Measurements from ENCODE around the gene UGT1A5. TPM values are rescaled to one million over a fixed set of nuclear protein-coding genes. Genes with fewer than 3 reads are reported as not detected.
"Not testable (repeated sequence)": the region's sequence is repeated elsewhere in the genome, so short reads cannot be mapped to it uniquely, and the experiment has no call there.

UGT1A5 gene
- total RNA-seq, 2 experiments from 2014 or later, result not detected

GRCh38 chr2:233743464-233744259 lies 31.0 kb downstream of the UGT1A5 start:
- CTCF ChIA-PET, result no interaction called here
- POLR2A ChIA-PET, result no interaction called here

GRCh38 chr2:233745073-233745755 lies 32.5 kb downstream of the UGT1A5 start:
- POLR2A ChIA-PET, result interaction anchor here (0.6 kb wide), 1 partner anchor 31 kb away, joined by 5 read pairs; no protein-coding TSS in a partner anchor
- CTCF ChIA-PET, result no interaction called here

GRCh38 chr2:233745838-233746237 lies 33.1 kb downstream of the UGT1A5 start:
- CTCF ChIA-PET, result not testable (repeated sequence)
- POLR2A ChIA-PET, result interaction anchor here (0.6 kb wide), 1 partner anchor 30 kb away, joined by 5 read pairs; no protein-coding TSS in a partner anchor

- ChIA-PET CTCF (no interaction called here), POLR2A (no interaction called here)
Measured at GRCh38 chr2:233746475-233747282, 34.0 kb downstream of the UGT1A5 start.

DNA sequence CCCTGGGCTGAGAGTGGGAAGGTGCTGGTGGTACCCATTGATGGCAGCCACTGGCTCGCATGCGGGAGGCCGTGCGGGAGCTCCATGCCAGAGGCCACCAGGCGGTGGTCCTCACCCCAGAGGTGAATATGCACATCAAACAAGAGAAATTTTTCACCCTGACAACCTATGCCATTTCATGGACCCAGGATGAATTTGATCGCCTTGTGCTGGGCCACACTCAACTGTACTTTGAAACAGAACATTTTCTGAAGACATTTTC lies 34.5 kb downstream of the UGT1A5 start:
- CTCF ChIA-PET, result no interaction called here
- POLR2A ChIA-PET, result no interaction called here

GRCh38 chr2:233750689-233751088 lies 38.0 kb downstream of the UGT1A5 start:
- POLR2A ChIA-PET, CTCF ChIA-PET: not testable (repeated sequence)

GRCh38 chr2:233751212-233752009 lies 38.7 kb downstream of the UGT1A5 start:
- CTCF ChIA-PET, POLR2A ChIA-PET: not testable (repeated sequence)

DNA sequence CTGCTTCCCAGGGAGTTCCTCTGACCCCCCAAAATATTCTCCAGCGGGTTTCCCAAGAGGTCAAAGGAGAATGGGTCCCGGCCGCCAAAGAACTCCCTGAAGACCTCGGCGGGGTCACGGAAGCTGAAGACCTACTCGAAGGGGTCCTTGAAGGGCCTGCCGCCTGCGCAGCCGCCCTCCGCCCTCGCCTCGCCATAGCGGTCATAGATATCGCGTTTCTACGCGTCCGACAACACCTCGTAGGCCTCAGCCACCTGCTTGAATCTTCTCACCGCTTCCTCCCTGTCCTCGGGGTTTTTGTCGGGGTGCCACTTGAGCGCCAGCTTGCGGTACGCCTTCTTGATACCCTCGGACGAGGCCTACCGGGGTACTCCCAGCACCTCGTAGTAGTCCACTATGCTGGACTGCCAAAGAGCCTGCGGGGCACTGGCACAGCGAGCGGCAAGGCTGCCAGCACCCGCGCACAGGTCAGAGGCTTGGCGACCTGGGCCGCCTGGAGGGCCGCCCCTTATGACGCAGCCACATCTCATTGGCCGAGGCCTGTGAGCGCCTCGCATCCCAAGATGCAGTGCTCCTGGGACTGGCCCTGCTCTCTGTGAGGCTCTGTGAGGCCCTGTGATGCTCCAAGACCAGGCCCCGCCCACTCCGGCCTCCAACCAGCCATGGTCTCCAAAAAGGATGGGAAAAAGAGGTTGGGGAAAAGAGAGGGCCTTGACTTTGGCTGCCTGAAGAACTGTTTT lies 42.3 kb downstream of the UGT1A5 start:
- CTCF ChIA-PET, result no interaction called here
- POLR2A ChIA-PET, result no interaction called here

DNA sequence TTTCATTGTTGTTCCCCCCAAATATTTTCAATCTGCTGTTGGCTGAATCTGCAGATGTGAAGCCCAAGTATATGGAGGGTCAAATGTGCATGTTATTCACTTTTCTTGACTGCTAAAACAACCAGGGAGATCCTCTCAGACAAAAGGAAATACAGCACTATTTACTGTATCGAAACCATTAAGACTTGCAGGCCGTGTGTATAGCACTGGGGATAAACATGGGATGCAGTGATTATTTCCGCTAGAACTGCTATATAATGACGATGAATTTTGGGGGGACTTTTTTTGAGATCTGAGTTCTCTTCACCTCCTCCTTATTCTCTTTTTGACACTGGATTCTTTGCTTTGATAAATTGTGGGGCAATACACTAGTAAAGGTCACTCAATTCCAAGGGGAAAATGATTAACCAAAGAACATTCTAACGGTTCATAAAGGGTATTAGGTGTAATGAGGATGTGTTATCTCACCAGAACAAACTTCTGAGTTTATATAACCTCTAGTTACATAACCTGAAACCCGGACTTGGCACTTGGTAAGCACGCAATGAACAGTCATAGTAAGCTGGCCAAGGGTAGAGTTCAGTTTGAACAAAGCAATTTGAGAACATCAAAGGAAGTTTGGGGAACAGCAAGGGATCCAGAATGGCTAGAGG lies 43.8 kb downstream of the UGT1A5 start:
- CTCF ChIA-PET, result no interaction called here
- POLR2A ChIA-PET, result no interaction called here

DNA sequence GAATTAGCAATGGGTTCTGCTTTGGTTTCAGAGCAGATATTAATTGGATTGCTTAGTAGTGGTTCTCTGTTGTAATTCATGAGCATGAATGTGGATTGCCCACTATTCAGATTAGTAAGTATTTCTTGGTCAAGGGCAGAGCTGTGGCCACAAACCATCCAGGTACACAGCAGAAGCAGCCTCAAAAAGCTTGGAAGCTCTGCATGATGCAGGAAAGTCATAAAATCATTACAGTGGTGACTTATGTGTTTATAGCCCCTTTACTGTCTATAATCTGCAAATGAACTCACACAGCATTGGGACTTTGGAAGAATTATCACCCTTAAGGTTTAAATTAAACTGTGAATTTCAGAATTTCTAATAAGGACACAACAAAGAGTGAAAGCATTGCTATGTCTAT lies 45.4 kb downstream of the UGT1A5 start:
- CTCF ChIA-PET, result no interaction called here
- POLR2A ChIA-PET, result no interaction called here

DNA sequence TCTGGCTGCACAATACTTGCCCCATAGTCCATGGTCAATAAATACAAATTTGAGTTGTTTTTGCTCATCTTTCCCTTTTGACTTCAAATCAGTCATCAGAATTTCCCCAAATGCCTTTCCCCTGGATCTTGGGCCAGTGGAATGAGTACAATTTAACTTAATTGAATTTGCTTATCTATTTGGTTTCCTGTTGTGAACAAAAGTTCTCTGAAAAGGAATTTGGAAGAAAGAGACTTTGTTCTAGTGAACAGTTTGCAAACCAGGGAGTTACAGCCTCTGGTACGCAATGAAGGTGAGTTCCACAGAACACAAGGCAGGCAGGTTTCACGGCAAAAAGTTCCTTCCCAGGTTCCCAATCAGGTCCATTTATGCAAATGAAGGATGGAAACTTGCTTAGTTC lies 46.1 kb downstream of the UGT1A5 start:
- ChIA-PET POLR2A (no interaction called here), CTCF (no interaction called here)

- POLR2A ChIA-PET, result no interaction called here
- CTCF ChIA-PET, result no interaction called here
Measured at GRCh38 chr2:233760043-233760442, 47.3 kb downstream of the UGT1A5 start, which contains the start of gene UGT1A1. Gene UGT1A1 (plus strand): TSS chr2:233760270. CDS start chr2:233760288, 18 bp downstream.

- CTCF ChIA-PET, result no interaction called here
- POLR2A ChIA-PET, result no interaction called here
Measured at GRCh38 chr2:233761040-233761769, 48.5 kb downstream of the UGT1A5 start.

DNA sequence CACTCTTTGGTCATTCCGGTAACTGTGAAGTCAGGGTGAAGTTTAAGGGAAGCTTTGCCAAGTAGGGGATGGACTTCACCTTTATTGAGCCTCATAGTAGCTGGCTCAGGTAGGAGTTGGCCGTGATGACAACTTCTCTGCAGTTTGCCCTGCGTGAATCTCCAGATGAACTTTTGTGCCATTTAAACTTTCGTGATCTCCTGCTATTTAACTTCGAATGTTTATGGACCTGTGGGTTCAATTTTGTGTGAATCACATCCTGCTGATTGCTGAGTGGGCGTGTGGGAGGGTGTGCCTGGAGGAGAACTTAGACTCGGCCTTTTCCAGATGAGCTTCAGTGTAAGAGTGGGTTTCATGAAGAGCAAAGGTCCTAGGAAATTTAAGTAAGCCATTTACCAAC lies 51.6 kb downstream of the UGT1A5 start:
- ChIA-PET POLR2A (no interaction called here), CTCF (no interaction called here)

GRCh38 chr2:233764761-233765160 lies 52.1 kb downstream of the UGT1A5 start:
- ChIA-PET POLR2A (no interaction called here), CTCF (no interaction called here)

DNA sequence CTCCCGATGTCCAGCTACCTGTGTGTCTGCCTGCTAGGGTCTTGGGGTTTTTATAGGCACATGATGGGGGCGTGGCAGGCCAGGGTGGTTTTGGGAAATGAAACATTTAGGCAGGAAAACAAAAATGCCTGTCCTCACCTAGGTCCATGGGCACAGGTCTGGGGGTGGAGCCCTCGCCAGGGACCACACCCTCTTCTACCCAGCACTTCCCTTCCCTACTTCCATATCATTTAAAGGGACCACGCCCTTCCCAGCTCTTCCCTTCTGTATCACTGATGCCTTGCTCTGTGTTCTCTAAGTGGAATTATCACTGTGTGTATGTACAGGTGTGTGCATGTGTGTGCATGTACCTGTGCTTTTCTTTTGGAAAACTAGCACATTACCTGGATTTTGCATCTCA lies 53.7 kb downstream of the UGT1A5 start:
- POLR2A ChIA-PET, result no interaction called here
- CTCF ChIA-PET, result no interaction called here

DNA sequence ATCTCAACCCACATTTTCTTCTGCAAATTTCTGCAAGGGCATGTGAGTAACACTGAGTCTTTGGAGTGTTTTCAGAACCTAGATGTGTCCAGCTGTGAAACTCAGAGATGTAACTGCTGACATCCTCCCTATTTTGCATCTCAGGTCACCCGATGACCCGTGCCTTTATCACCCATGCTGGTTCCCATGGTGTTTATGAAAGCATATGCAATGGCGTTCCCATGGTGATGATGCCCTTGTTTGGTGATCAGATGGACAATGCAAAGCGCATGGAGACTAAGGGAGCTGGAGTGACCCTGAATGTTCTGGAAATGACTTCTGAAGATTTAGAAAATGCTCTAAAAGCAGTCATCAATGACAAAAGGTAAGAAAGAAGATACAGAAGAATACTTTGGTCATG lies 55.4 kb downstream of the UGT1A5 start:
- ChIA-PET POLR2A (no interaction called here), CTCF (no interaction called here)

GRCh38 chr2:233769260-233769659 lies 56.6 kb downstream of the UGT1A5 start:
- POLR2A ChIA-PET, result no interaction called here

DNA sequence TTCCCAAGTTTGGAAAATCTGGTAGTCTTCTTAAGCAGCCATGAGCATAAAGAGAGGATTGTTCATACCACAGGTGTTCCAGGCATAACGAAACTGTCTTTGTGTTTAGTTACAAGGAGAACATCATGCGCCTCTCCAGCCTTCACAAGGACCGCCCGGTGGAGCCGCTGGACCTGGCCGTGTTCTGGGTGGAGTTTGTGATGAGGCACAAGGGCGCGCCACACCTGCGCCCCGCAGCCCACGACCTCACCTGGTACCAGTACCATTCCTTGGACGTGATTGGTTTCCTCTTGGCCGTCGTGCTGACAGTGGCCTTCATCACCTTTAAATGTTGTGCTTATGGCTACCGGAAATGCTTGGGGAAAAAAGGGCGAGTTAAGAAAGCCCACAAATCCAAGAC lies 59.4 kb downstream of the UGT1A5 start:
- ChIA-PET POLR2A (no interaction called here), CTCF (no interaction called here)

More at GRCh38 chr2:233769260-233769659, 56.6 kb downstream of the UGT1A5 start:
- CTCF ChIA-PET, result no interaction called here

All from activated CD8-positive, alpha-beta memory T cell treated with anti-CD3 and anti-CD28 coated beads for 36 hours (primary cell).